Measurements from ENCODE around the gene ZNF195.
"Not testable (repeated sequence)": the region's sequence is repeated elsewhere in the genome, so short reads cannot be mapped to it uniquely, and the experiment has no call there.

DNA sequence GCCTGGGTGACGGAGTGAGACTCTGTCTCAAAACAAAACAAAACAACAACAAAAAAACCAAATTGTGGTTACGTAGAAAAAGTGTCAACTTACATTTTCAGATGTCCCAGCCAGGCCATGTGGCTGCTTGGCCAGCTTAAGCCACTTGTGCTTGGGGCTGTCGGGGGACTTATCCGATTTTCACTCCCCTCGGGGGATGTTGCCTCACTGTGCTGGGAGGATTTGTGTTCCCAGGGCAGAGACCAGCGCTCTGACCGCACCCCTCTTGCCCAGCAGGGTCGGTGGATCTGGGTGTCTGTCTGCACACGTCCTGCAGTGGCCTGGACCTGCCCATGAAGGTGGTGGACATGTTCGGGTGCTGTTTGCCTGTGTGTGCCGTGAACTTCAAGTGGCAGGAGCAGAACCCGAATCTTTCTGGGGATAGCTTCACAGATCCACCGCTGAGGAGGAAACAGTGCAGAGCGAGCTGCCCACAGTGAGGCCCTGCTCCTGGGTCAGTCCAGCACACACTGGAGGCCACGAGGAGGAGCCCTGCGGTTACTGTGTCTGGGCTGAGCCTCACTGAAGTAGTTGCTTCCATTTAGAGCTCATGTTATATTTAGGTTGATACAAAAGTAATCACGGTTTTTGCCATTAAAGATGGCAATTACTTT is 27.4 kb upstream of the ZNF195 start:
- TF ChIP-seq, protein P1, sequence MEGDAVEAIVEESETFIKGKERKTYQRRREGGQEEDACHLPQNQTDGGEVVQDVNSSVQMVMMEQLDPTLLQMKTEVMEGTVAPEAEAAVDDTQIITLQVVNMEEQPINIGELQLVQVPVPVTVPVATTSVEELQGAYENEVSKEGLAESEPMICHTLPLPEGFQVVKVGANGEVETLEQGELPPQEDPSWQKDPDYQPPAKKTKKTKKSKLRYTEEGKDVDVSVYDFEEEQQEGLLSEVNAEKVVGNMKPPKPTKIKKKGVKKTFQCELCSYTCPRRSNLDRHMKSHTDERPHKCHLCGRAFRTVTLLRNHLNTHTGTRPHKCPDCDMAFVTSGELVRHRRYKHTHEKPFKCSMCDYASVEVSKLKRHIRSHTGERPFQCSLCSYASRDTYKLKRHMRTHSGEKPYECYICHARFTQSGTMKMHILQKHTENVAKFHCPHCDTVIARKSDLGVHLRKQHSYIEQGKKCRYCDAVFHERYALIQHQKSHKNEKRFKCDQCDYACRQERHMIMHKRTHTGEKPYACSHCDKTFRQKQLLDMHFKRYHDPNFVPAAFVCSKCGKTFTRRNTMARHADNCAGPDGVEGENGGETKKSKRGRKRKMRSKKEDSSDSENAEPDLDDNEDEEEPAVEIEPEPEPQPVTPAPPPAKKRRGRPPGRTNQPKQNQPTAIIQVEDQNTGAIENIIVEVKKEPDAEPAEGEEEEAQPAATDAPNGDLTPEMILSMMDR (IDR thresholded peaks at IDR 0.05) = not testable (repeated sequence)
- TF ChIP-seq POLR2A (IDR thresholded peaks at IDR 0.05) = not testable (repeated sequence)
